Left ventricle myocardium inferior (tissue), 1 donor: ENCODE results near the gene ITPKA. TPM values are rescaled to one million over a fixed set of nuclear protein-coding genes. Genes with fewer than 3 reads are reported as not detected.

Experiments
- DNase-seq: peaks from one replicate; pipeline ENCODE4 v3.0.0-alpha.2; 2020
- H3K27ac ChIP-seq: fragments of 200-600 bp; replicated peaks from 2 replicates; pipeline ENCODE4 v1.8.0; 2021
- H3K27me3 ChIP-seq: fragments of 200-600 bp; 2 replicates; pipeline ENCODE4 v1.8.0; 2021; ENCODE audit warnings: low read depth
- H3K36me3 ChIP-seq: fragments of 200-600 bp; 2 replicates; pipeline ENCODE4 v1.8.0; 2021
- H3K4me1 ChIP-seq: fragments of 200-600 bp; 2 replicates; pipeline ENCODE4 v1.8.0; 2021
- H3K4me3 ChIP-seq: fragments of 200-600 bp; 2 replicates; pipeline ENCODE4 v1.8.0; 2021; ENCODE audit warnings: mild to moderate bottlenecking, moderate library complexity
- H3K9me3 ChIP-seq: fragments of 200-600 bp; replicated peaks from 2 replicates; pipeline ENCODE4 v1.8.0; 2021
- CTCF ChIP-seq: fragments of 200-600 bp; IDR thresholded peaks from 2 replicates; pipeline ENCODE4 v1.8.0; 2021; ENCODE audit warnings: antibody characterized with exemption, mild to moderate bottlenecking, borderline replicate concordance
- intact Hi-C: fragments of 100-400 bp; cut with micrococcal nuclease; formaldehyde crosslinking; loops from one replicate; pipeline ENCODE4 v1.11.0; 2022
- total RNA-seq: library from RNA; stranded (reverse); fragmentation: NEBNext Ultra II Directional; extraction: Animal tissue kit (Norgen Biotek cat#: 25700); gene quantifications from one replicate; pipeline ENCODE4 v1.2.1, GENCODE V29; 2021
- donor health status: DM: no; HTN: yes; CAD: no; lungs with severe emphysema.

Gene ITPKA
- total RNA-seq, 1 donor from 2014 or later: 1.9 TPM

- intact Hi-C loops: no loop called here
- DNase-seq: no peak
- H3K27ac ChIP-seq: no peak overlapping the region
- no peaks in the 10 kb centered on the region for H3K9me3 ChIP-seq
- no peak for TF ChIP-seq CTCF
- no peak overlapping the region for H3K4me3 ChIP-seq
- peaks cover 51% of the 10 kb centered on the region for H3K27me3 ChIP-seq
- peaks cover 24% of the 10 kb centered on the region for H3K4me1 ChIP-seq
- no peaks in the 10 kb centered on the region for H3K36me3 ChIP-seq
Observed at GRCh38 chr15:41504751-41505492, 11.2 kb downstream of the ITPKA start.

DNA sequence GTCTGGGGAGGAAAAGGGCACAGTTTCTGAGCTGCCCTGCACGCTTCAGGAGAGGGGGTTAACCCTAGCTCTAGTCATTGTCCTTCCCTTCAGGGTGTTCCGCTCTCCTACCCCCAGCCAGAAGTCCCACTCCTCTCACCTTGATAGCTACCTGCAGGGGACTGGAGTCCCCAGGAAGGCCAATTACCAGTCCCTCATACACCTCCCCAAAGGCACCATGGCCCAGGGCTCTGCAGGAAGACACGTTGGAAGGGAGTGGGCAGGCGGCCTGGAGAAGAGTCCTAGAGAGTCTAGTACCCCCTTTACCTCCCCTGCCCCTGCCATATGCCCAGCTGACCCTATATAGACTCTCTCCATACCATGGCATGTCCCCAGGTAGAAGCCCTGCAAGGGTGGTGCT, 12.1 kb downstream of the ITPKA start:
- no peak for DNase-seq
- no peaks in the 10 kb centered on the region for H3K36me3 ChIP-seq
- peaks cover 48% of the 10 kb centered on the region for H3K27me3 ChIP-seq

GRCh38 chr15:41506796-41507341, 13.2 kb downstream of the ITPKA start:
- H3K27ac ChIP-seq: no peak overlapping the region
- peaks cover 48% of the 10 kb centered on the region for H3K27me3 ChIP-seq
- DNase-seq: no peak
- no peaks in the 10 kb centered on the region for H3K36me3 ChIP-seq
- H3K9me3 ChIP-seq: no peaks in the 10 kb centered on the region
- no peak overlapping the region for H3K4me3 ChIP-seq
- intact Hi-C loops: no loop called here
- TF ChIP-seq CTCF: no peak
- peaks cover 22% of the 10 kb centered on the region for H3K4me1 ChIP-seq

More for the DNA sequence above, 12.1 kb downstream of the ITPKA start:
- intact Hi-C loops: no loop called here
- H3K27ac ChIP-seq: no peak overlapping the region
- H3K9me3 ChIP-seq: no peaks in the 10 kb centered on the region
- no peak overlapping the region for H3K4me3 ChIP-seq
- no peak for TF ChIP-seq CTCF
- H3K4me1 ChIP-seq: peaks cover 24% of the 10 kb centered on the region

GRCh38 chr15:41507820-41508290, 14.2 kb downstream of the ITPKA start:
- peaks cover 48% of the 10 kb centered on the region for H3K27me3 ChIP-seq
- H3K4me3 ChIP-seq: no peak overlapping the region
- no peaks in the 10 kb centered on the region for H3K36me3 ChIP-seq
- DNase-seq: peak; percentile 54
- intact Hi-C loops: no loop called here
- H3K9me3 ChIP-seq: no peaks in the 10 kb centered on the region
- no peak overlapping the region for H3K27ac ChIP-seq
- TF ChIP-seq CTCF: no peak
- peaks cover 22% of the 10 kb centered on the region for H3K4me1 ChIP-seq

DNA sequence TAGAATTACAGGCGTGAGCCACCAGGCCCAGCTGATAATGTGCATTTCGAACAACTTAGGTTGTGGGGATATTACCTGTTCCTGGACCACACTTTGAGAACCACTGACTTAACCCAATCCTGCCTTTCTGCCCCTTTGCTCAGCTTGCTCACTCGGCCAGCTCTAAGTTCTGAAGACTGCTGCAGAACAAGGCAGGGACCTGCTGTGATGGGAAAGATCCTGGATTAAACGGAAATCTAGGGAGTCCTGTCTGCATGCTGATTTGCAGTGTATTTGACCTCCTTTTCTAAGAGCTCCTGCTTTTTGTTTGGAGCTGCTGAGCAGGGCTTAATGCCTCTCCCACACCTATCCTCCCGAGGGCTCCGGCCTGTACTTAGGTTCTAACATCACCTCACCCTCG, 17.1 kb downstream of the ITPKA start:
- Histone ChIP-seq H3K4me3 (no peak overlapping the region), H3K9me3 (no peaks in the 10 kb centered on the region), H3K27ac (no peak overlapping the region), H3K36me3 (no peaks in the 10 kb centered on the region), H3K27me3 (peaks cover 43% of the 10 kb centered on the region), H3K4me1 (peaks cover 30% of the 10 kb centered on the region)
- intact Hi-C loops: no loop called here
- DNase-seq: no peak
- TF ChIP-seq CTCF: no peak
